ENCODE measurements around the gene SLC25A19. TPM values are rescaled to one million over a fixed set of nuclear protein-coding genes. Genes with fewer than 3 reads are reported as not detected.
A peak's percentile ranks its signal among the peaks of the same experiment; 100 is the strongest.

The SLC25A19 gene
- total and polyA plus RNA-seq, 9 of the 15 experiments (the other 6 are each of a cell fraction or from before 2014, with no cell fraction given): 33.4 to 76.6 (median 55.3) TPM

- TF ChIP-seq HNRNPL (IDR thresholded peaks at IDR 0.05; ENCODE audit: low read depth, low read length) (peak; percentile 58; the same call in 1 of the 2 replicates), CHAMP1 (IDR thresholded peaks at IDR 0.05) (no peak), CREB1 (IDR thresholded peaks at IDR 0.05) (peak; percentile 93), CREB1 (CRISPR knock-in tag; IDR thresholded peaks at IDR 0.05) (peak; percentile 90), BRCA1 (IDR thresholded peaks at IDR 0.05) (no peak), BRCA1 (CRISPR knock-in tag; IDR thresholded peaks at IDR 0.05) (no peak), RUNX1 (IDR thresholded peaks at IDR 0.05; ENCODE audit: low read depth) (no peak), ZNF707 (CRISPR knock-in tag; conservative IDR thresholded peaks at IDR 0.05) (no peak), EP300 (IDR thresholded peaks at IDR 0.05; ENCODE audit: low read length) (no peak), CHCHD3 (CRISPR knock-in tag; IDR thresholded peaks at IDR 0.05) (no peak), NFIX (CRISPR knock-in tag; IDR thresholded peaks at IDR 0.05; ENCODE audit: low read depth) (no peak), MTA2 (IDR thresholded peaks at IDR 0.05; ENCODE audit: low read depth) (no peak), ZBTB17 (CRISPR knock-in tag; IDR thresholded peaks at IDR 0.05) (0 out of 2 replicates have a peak, but pooled peaks have one; percentile 38), RAD21 (CRISPR knock-in tag; conservative IDR thresholded peaks at IDR 0.05 in 1 of 2, IDR thresholded peaks at IDR 0.05 in 1 of 2) (peak; percentile 13 to 64; a peak in 2 of 4 replicates), TCF3 (CRISPR knock-in tag; IDR thresholded peaks at IDR 0.05) (no peak), U2AF1 (optimal IDR thresholded peaks at IDR 0.05; ENCODE audit: low read depth, low read length) (peak; percentile 85), RHOXF2B (CRISPR knock-in tag; conservative IDR thresholded peaks at IDR 0.05) (no peak), ARID1B (IDR thresholded peaks at IDR 0.05) (no peak), PATZ1 (CRISPR knock-in tag; IDR thresholded peaks at IDR 0.05; ENCODE audit: borderline replicate concordance) (no peak), KLF1 (tag; IDR thresholded peaks at IDR 0.05) (peak; percentile 26; the same call in 1 of the 2 replicates), CBFA2T3 (IDR thresholded peaks at IDR 0.05) (no peak), NEUROD1 (IDR thresholded peaks at IDR 0.05; ENCODE audit: borderline replicate concordance, low read depth, low read length, partially characterized antibody) (no peak), ZNF57 (CRISPR knock-in tag; IDR thresholded peaks at IDR 0.05) (no peak), RFX1 (IDR thresholded peaks at IDR 0.05) (no peak), NFYB (IDR thresholded peaks at IDR 0.05; ENCODE audit: extremely low read depth, insufficient read length) (no peak)
- TF ChIP-seq, protein P1, sequence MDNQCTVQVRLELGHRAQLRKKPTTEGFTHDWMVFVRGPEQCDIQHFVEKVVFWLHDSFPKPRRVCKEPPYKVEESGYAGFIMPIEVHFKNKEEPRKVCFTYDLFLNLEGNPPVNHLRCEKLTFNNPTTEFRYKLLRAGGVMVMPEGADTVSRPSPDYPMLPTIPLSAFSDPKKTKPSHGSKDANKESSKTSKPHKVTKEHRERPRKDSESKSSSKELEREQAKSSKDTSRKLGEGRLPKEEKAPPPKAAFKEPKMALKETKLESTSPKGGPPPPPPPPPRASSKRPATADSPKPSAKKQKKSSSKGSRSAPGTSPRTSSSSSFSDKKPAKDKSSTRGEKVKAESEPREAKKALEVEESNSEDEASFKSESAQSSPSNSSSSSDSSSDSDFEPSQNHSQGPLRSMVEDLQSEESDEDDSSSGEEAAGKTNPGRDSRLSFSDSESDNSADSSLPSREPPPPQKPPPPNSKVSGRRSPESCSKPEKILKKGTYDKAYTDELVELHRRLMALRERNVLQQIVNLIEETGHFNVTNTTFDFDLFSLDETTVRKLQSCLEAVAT (IDR thresholded peaks at IDR 0.05): no peak
Observed at GRCh38 chr17:75271233-75271954, 17.8 kb downstream of the SLC25A19 start (continued).
